ENCODE data around the gene CMSS1.

Gene CMSS1

GRCh38 chr3:99865321-99865720 is 47.7 kb downstream of the CMSS1 start:
- TF ChIP-seq, protein P1, sequence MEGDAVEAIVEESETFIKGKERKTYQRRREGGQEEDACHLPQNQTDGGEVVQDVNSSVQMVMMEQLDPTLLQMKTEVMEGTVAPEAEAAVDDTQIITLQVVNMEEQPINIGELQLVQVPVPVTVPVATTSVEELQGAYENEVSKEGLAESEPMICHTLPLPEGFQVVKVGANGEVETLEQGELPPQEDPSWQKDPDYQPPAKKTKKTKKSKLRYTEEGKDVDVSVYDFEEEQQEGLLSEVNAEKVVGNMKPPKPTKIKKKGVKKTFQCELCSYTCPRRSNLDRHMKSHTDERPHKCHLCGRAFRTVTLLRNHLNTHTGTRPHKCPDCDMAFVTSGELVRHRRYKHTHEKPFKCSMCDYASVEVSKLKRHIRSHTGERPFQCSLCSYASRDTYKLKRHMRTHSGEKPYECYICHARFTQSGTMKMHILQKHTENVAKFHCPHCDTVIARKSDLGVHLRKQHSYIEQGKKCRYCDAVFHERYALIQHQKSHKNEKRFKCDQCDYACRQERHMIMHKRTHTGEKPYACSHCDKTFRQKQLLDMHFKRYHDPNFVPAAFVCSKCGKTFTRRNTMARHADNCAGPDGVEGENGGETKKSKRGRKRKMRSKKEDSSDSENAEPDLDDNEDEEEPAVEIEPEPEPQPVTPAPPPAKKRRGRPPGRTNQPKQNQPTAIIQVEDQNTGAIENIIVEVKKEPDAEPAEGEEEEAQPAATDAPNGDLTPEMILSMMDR (IDR thresholded peaks at IDR 0.05): no peak
- H3K4me3 ChIP-seq: peak overlapping the region; percentile 50
- peak overlapping the region; percentile 87 to 98 for H3K27ac ChIP-seq
- no peak for DNase-seq (ENCODE audit: low spot score)

- DNase-seq (ENCODE audit: low spot score): no peak
- TF ChIP-seq, protein P1 (IDR thresholded peaks at IDR 0.05): no peak
- H3K4me3 ChIP-seq: peak overlapping the region; percentile 78
- H3K27ac ChIP-seq: peak overlapping the region; percentile 95 to 98
Measured at GRCh38 chr3:99866261-99866761, 48.6 kb downstream of the CMSS1 start.

DNA sequence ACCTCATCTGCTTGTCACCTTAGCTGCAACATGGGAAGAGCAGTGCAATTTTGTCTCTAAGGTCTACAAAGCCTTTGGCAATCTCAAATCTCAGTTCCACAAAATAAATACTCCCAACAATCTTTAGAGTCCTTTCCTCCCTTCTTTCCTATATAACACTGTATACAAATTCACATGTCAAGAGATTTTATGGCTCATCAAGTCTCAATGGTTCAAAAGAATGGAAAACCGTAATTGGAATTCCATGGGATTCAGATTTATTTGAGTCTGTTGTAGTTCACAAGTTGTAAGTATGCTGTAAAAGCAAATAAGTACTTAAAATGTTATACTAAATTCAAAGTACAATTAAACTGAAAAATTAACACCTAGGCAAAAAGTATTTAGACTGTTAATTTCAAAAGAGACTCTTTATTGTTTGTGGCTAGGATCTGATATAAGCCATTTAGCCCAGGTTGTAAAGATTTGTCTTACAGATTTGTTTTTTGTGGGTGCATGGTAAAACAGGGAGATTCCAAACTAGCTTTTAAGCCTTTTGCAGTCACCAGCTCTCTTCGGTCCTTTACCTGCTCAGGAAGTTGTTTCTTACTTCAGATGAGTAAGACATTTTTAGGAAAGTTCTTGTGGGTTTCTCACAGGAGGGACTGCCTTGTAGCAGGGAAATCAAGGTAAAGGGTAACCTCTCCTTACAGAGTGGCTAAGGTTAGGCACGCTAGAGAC is 50.1 kb downstream of the CMSS1 start:
- no peak for DNase-seq (ENCODE audit: low spot score)
- TF ChIP-seq, protein P1 (IDR thresholded peaks at IDR 0.05): no peak
- peak overlapping the region; percentile 95 to 98 for H3K27ac ChIP-seq
- H3K4me3 ChIP-seq: peak overlapping the region; percentile 78

DNA sequence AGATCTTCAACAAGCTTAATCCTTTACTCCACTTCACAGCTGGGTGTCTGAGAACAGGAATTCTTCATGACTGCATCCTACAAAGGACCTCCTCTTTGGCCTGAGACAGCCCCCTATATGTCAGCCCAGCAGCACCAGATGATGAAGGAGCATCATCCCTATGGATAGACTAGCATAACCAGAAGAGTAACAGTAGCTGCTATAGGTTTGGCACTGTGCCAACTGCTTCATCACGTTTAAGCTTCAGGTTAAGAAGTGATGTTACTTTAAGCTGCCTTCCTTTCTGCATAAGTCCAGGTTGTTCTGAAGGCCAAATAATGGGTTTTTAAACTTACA is 50.6 kb downstream of the CMSS1 start:
- no peak for DNase-seq (ENCODE audit: low spot score)
- peak overlapping the region; percentile 78 for H3K4me3 ChIP-seq
- peak overlapping the region; percentile 95 to 98 for H3K27ac ChIP-seq
- TF ChIP-seq, protein P1 (IDR thresholded peaks at IDR 0.05): no peak

- peak overlapping the region; percentile 78 for H3K4me3 ChIP-seq
- H3K27ac ChIP-seq: peak overlapping the region; percentile 95 to 98
- no peak for DNase-seq (ENCODE audit: low spot score)
- TF ChIP-seq, protein P1 (IDR thresholded peaks at IDR 0.05): no peak
Measured at GRCh38 chr3:99869621-99870020, 52.0 kb downstream of the CMSS1 start.

DNA sequence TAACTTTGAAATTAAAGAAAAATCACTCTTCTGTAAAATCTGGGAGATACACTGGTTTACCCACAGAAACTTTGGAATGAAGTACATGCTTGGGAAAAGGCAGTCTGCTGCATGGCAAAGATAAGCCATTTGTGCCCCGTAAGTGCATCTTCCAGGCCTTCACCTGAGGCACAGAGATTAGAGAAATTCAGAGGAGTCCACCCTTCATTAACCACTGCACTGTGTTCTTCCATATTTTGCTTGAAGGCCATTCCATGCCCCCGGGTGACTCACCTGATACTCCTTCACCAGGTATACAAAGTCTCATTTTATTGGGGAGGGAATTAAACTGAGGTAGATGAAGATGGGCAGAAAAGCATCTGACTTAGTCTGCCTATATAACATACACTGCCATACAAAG is 53.0 kb downstream of the CMSS1 start:
- TF ChIP-seq, protein P1 (IDR thresholded peaks at IDR 0.05): no peak
- Histone ChIP-seq H3K4me3 (peak overlapping the region; percentile 78), H3K27ac (peak overlapping the region; percentile 95 to 98)
- DNase-seq (ENCODE audit: low spot score): no peak
